Type B pancreatic cell (in vitro differentiated cells): ENCODE measurements around the gene HSH2D. TPM values are rescaled to one million over a fixed set of nuclear protein-coding genes. Genes with fewer than 3 reads are reported as not detected.
"Not testable (repeated sequence)": the region's sequence is repeated elsewhere in the genome, so short reads cannot be mapped to it uniquely, and the experiment has no call there.

Experiments used
- DNase-seq: peaks from one replicate; pipeline ENCODE4 v3.0.0; 2021; ENCODE audit warnings: mixed read lengths; ENCODE audit not compliant: unreplicated experiment; ENCODE audit errors: extremely low spot score
- H3K27ac Mint-ChIP-seq: 2 replicates; pipeline ENCODE4 v1.8.0; 2021; ENCODE audit warnings: mild to moderate bottlenecking, mixed read lengths
- H3K27me3 Mint-ChIP-seq: 2 replicates; pipeline ENCODE4 v1.8.0; 2021; ENCODE audit warnings: mixed read lengths
- H3K36me3 Mint-ChIP-seq: 2 replicates; pipeline ENCODE4 v1.8.0; 2021; ENCODE audit warnings: mixed read lengths
- H3K4me1 Mint-ChIP-seq: one replicate; pipeline ENCODE4 v1.8.0; 2021; ENCODE audit warnings: mixed read lengths; ENCODE audit not compliant: unreplicated experiment
- H3K4me3 Mint-ChIP-seq: 2 replicates; pipeline ENCODE4 v1.8.0; 2021; ENCODE audit warnings: mild to moderate bottlenecking, mixed read lengths
- H3K9me3 Mint-ChIP-seq: 2 replicates; pipeline ENCODE4 v1.8.0; 2021; ENCODE audit warnings: mixed read lengths
- CTCF ChIP-seq: fragments of 200-600 bp; sonication (generic); conservative IDR thresholded peaks from 2 replicates; pipeline ENCODE4 v1.5.0; 2021; ENCODE audit warnings: antibody characterized with exemption, mild to moderate bottlenecking
- total RNA-seq: library from RNA; stranded (reverse); gene quantifications from 2 replicates; pipeline ENCODE4 v1.2.1, GENCODE V29; 2021; ENCODE audit warnings: low replicate concordance

HSH2D gene
- total RNA-seq, 1 donor from 2014 or later, result 0.68 TPM

GRCh38 chr19:16098821-16099220 lies 44.7 kb upstream of the HSH2D start:
- Mint-ChIP-seq H3K4me3 (no peak overlapping the region), H3K27ac (no peak overlapping the region), H3K9me3 (no peaks in the 10 kb centered on the region), H3K4me1 (peaks cover 11% of the 10 kb centered on the region), H3K27me3 (no peaks in the 10 kb centered on the region), H3K36me3 (peaks cover 46% of the 10 kb centered on the region)
- DNase-seq, result no peak
- TF ChIP-seq CTCF, result no peak

- Mint-ChIP-seq H3K36me3 (peaks cover 45% of the 10 kb centered on the region), H3K27ac (peak overlapping the region; percentile 75), H3K4me1 (peaks cover 11% of the 10 kb centered on the region), H3K4me3 (peak overlapping the region; percentile 51)
- DNase-seq, H3K27me3 Mint-ChIP-seq, H3K9me3 Mint-ChIP-seq: not testable (repeated sequence)
These were observed 44.0 kb upstream of the HSH2D start for GRCh38 chr19:16099314-16099965.

- H3K4me1 Mint-ChIP-seq, result peaks cover 11% of the 10 kb centered on the region
- no peak for DNase-seq
- no peaks in the 10 kb centered on the region for H3K27me3 Mint-ChIP-seq
- no peak overlapping the region for H3K4me3 Mint-ChIP-seq
- no peaks in the 10 kb centered on the region for H3K9me3 Mint-ChIP-seq
- peaks cover 38% of the 10 kb centered on the region for H3K36me3 Mint-ChIP-seq
- TF ChIP-seq CTCF, result no peak
- H3K27ac Mint-ChIP-seq, result peak overlapping the region; percentile 11
These were observed 43.0 kb upstream of the HSH2D start for GRCh38 chr19:16100524-16100923.

- Mint-ChIP-seq H3K4me3 (no peak overlapping the region), H3K36me3 (peaks cover 18% of the 10 kb centered on the region), H3K9me3 (no peaks in the 10 kb centered on the region), H3K27ac (peak overlapping the region; percentile 62), H3K4me1 (peaks cover 8% of the 10 kb centered on the region), H3K27me3 (no peaks in the 10 kb centered on the region)
- no peak for DNase-seq
- no peak for TF ChIP-seq CTCF
These were observed 38.8 kb upstream of the HSH2D start for GRCh38 chr19:16104722-16105121.

GRCh38 chr19:16106121-16106520 lies 37.4 kb upstream of the HSH2D start:
- no peaks in the 10 kb centered on the region for H3K27me3 Mint-ChIP-seq
- no peak overlapping the region for H3K4me3 Mint-ChIP-seq
- H3K36me3 Mint-ChIP-seq, result peaks cover 13% of the 10 kb centered on the region
- TF ChIP-seq CTCF, result no peak
- DNase-seq, result no peak
- no peaks in the 10 kb centered on the region for H3K9me3 Mint-ChIP-seq
- peak overlapping the region; percentile 99 for H3K27ac Mint-ChIP-seq
- H3K4me1 Mint-ChIP-seq, result peaks cover 8% of the 10 kb centered on the region

GRCh38 chr19:16111160-16111908 lies 32.2 kb upstream of the HSH2D start, which contains the start of gene RAB8A:
TSS of gene RAB8A (plus strand) at chr19:16111889. CDS start at chr19:16111902, 13 bp downstream.
- H3K27me3 Mint-ChIP-seq, result no peaks in the 10 kb centered on the region
- H3K4me1 Mint-ChIP-seq, result peaks cover 11% of the 10 kb centered on the region
- peak within 1 kb of the TSS; percentile 99 for H3K4me3 Mint-ChIP-seq
- DNase-seq, result peak; percentile 100
- no peaks in the 10 kb centered on the region for H3K9me3 Mint-ChIP-seq
- peak; percentile 98 for TF ChIP-seq CTCF
- H3K36me3 Mint-ChIP-seq, result no peaks in the 10 kb centered on the region
- peak within 1 kb of the TSS; percentile 98 for H3K27ac Mint-ChIP-seq
